AG09319 (cell line): ENCODE measurements around the gene KCNF1.
"Not testable (repeated sequence)": the region's sequence is repeated elsewhere in the genome, so short reads cannot be mapped to it uniquely, and the experiment has no call there.

Experiments used
- DNase-seq: peaks from one replicate; pipeline ENCODE4 v3.0.0-alpha.2; 2010; ENCODE audit warnings: low read depth; ENCODE audit errors: extremely low read depth
- TF ChIP-seq, protein P1 (sequence below): IDR thresholded peaks from 2 replicates; pipeline ENCODE4 v1.5.1; 2011; ENCODE audit warnings: low read depth, mild to moderate bottlenecking, inconsistent platforms, low read length, moderate library complexity

The KCNF1 gene

DNA sequence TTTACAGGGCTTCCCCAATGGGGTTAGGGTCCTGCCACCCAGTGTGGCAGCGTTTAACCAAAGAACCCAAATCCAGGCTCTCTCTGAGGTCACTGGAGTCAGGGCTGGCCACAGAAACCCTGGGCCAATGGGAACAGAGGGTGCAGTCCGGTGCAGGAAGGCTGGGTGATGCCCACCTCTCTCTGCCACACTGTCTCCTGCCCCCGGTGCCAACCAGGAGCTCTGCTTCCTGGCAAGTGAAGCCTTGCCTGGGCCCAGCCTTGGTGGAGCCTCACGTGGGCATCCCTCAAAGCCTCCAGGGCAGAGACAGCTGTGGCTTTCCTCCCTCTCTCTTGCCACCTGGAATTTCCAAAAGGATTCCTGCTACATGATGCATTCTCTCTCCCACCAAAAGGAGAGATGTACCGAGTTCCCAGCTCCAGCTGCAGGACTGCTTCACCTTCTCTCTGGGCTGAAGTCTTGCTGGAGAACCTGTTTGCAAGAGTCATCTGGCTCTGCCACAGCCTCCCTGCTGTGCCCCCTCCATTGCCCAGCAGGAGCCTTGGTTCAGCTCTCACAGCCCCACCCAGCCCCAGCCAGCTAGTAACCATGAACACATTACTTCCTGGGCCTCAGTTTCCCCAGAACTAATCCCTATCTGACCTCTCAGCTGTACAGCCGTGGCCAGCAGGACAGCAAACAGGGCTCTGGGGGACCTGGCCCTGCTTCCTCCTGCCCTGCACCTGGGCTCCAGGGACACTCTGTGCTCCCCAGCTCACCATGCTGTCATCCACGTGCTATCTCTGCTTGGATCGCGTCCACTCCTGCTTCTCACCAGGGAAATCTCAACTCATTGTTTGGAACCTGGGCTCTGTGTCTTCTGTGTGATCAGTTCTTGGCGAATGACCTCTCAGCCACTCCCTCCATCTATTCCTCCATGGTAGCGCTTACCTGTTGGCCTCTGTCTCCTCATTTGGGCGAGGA, 43.4 kb downstream of the KCNF1 start:
- DNase-seq: no peak
- TF ChIP-seq, protein P1, sequence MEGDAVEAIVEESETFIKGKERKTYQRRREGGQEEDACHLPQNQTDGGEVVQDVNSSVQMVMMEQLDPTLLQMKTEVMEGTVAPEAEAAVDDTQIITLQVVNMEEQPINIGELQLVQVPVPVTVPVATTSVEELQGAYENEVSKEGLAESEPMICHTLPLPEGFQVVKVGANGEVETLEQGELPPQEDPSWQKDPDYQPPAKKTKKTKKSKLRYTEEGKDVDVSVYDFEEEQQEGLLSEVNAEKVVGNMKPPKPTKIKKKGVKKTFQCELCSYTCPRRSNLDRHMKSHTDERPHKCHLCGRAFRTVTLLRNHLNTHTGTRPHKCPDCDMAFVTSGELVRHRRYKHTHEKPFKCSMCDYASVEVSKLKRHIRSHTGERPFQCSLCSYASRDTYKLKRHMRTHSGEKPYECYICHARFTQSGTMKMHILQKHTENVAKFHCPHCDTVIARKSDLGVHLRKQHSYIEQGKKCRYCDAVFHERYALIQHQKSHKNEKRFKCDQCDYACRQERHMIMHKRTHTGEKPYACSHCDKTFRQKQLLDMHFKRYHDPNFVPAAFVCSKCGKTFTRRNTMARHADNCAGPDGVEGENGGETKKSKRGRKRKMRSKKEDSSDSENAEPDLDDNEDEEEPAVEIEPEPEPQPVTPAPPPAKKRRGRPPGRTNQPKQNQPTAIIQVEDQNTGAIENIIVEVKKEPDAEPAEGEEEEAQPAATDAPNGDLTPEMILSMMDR: no peak

DNA sequence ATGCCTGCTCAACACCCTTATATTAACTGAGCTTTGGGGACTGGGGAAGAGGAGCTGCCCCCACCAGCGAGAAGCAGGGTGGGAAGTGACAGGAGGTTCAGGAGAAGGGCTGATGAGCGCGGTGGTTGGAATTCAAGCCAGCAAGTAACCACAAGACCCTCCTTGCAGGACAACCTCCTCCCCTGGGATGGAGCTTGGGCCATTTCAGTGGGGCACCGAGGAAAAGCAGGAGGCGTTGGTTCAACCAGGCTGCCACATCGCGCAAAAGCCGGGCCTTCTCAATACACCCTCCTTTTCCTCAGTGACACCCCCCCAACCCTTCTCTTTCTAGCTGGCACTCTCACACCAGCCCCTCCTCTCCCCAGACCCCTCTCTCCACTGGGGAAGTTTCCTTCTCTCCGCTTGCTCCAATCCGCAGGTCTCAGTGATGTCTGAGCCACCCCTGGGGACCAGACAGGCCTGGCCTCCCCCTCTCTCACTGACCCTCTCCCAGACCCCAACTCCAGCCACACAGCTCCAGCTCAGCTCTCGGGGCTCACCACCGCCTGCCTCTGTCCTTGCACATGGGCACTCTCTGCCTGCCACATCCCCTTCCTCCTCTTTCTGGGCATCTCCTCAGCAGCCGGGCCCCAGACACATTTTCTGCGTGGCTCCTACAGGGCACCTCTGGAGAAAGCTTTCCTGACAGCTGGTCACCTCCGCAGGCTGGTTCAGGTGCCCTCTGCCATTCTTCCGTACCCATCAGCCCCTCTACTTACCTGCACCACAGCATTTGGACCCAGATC, 44.5 kb downstream of the KCNF1 start:
- TF ChIP-seq, protein P1: no peak
- no peak for DNase-seq

DNA sequence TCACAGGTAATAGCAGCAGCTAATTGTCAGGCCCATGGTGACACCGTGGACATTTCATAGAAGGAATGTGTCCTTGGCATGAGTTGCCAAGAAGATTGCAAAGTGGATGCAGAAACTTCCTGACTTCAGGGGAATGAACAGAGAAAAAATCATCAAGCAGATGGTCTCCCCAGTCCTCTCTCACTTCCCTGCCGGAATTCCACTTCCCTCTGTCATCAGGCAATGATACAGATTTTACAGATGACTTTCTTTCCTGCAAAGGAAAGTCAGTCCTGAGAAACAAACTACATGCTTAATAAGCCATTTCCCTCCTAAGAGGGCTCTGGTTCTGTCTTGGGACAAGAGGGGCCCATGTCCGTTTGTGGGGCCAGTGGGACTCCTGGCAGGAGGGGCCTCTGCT, 45.7 kb downstream of the KCNF1 start:
- DNase-seq: no peak
- TF ChIP-seq, protein P1: no peak

DNA sequence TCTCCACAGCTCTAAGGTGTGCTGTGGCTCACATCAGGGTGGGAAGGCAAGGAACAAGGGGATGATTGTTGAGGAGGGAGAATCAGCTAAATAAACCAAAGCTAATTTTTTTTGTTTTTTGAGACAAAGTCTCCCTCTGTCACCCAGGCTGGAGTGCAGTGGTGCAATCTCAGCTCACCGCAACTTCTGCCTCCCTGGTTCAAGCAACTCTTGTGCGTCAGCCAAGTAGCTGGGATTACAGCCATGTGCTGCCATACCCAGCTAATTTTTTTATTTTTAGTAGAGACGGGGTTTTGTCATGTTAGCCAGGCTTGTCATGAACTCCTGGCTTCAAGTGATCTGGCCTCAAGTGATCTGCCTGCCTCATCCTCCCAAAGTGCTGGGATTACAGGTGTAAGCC, 46.7 kb downstream of the KCNF1 start:
- DNase-seq: not testable (repeated sequence)

DNA sequence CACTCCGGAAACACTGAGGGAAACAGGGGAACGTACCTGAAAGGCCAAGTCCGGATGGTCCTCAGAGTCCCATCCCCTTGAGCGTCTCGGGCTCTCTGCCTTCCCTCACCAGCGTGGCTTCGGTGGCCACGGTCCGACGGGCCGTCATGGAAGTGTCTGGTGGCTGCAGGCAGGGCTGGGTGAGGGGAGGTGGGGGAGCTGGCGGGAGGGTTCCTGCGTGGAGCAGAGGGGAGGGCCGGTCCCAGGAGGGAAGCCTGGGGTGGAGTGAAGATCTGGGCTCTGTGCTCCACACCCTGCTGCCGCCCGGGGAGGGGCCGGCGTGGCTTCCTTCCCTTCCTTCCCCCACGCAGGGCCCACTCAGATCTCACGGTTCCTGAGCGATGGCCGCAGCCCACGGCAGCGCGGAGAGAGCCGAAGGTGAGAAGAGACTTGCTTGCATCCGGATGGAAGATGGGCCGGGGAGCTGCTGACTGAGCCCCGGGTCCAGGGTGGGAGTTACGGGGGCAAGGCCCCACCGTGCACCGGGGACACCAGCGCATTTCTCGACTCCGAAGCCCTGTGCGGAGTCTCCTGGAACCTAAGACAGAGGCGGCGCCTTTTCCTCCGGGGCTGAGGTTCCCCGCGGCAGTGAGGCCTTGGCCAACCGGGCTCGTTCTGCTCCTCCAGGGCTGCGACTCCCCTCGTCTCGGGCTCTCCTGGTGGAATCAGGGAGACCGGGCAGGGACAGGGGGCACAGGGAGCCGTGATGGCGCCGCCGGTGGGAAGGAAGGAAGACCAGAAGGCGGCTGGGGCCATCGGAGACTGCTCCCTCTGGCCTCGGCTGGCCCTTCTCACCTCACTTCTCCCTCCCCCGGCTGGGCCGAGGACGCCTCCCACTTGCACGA, 49.1 kb downstream of the KCNF1 start:
- no peak for DNase-seq
- TF ChIP-seq, protein P1: no peak

DNA sequence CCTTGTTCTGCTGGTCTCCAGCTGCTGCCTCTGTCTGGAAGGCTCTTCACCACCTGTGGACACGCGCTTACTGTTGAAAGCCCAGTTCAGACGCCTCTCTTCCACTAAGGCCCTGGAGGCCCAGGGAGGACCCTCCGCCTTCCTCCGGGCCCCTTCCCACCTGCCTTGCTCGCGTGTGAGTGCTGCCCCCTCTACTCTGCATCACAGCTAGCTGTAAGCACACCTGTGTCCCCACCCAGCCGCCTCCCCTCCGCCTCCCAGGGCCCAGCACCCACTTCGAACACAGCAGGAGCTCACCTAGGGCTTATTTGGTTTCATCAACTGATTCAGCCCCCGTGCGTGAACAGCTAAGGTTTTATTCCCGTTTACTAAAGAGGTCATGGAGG, 49.7 kb downstream of the KCNF1 start:
- TF ChIP-seq, protein P1: no peak
- DNase-seq: no peak

DNA sequence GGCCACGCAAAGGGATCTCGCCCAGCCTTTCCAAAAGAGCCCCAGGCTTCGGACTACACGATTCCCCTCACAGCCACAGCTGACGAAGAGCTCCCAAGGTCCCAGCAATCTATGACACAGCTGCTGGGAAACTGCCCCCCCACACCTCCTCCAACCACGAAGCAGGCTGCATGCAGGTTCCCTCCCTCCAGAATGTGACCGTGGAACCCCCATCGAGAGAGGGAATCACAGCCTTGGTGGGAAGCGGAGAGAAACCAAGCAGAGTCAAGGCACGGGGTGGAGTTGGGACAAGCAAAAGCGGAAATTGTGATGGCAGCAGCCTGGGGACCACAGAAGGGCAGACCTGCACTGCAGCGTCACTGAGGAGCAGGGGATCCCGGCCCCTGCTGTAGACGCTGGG, 50.3 kb downstream of the KCNF1 start:
- TF ChIP-seq, protein P1: no peak
- DNase-seq: no peak
